ENCODE measurements around the gene GRIK4. TPM values are rescaled to one million over a fixed set of nuclear protein-coding genes. Genes with fewer than 3 reads are reported as not detected.

GRIK4 gene
- polyA plus RNA-seq, 3 donors, result under 0.01 to 0.15 (median 0.01) TPM

GRCh38 chr11:120817158-120817557 lies 305.6 kb downstream of the GRIK4 start:
- 59 to 79% (median 73%) methylated on average over 2 of the region's 2 CpGs for WGBS, 3 donors

GRCh38 chr11:120818097-120818496 lies 306.5 kb downstream of the GRIK4 start:
- no peak overlapping the region for H3K27ac ChIP-seq (ENCODE audit: low read depth, low read length)
- WGBS, 3 donors, result 40 to 81% (median 75%) methylated on average over 8 of the region's 8 CpGs

More at GRCh38 chr11:120817158-120817557, 305.6 kb downstream of the GRIK4 start:
- H3K27ac ChIP-seq (ENCODE audit: low read depth, low read length), result no peak overlapping the region

- WGBS, 3 donors, result 23 to 39% (median 34%) methylated on average over 7 of the region's 7 CpGs
- no peak overlapping the region for H3K27ac ChIP-seq (ENCODE audit: low read depth, low read length)
Observed at GRCh38 chr11:120819003-120819402, 307.5 kb downstream of the GRIK4 start.

GRCh38 chr11:120819437-120820365 lies 308.2 kb downstream of the GRIK4 start:
- WGBS, 3 donors, result 61 to 68% (median 65%) methylated on average over 11 to 12 of the region's 12 CpGs
- H3K27ac ChIP-seq (ENCODE audit: low read depth, low read length), result no peak overlapping the region

- 73 to 85% (median 81%) methylated on average over 5 of the region's 5 CpGs for WGBS, 3 donors
- H3K27ac ChIP-seq (ENCODE audit: low read depth, low read length), result no peak overlapping the region
Observed at GRCh38 chr11:120823159-120823558, 311.6 kb downstream of the GRIK4 start.

GRCh38 chr11:120824242-120824641 lies 312.7 kb downstream of the GRIK4 start:
- no peak overlapping the region for H3K27ac ChIP-seq (ENCODE audit: low read depth, low read length)

GRCh38 chr11:120827198-120827597 lies 315.6 kb downstream of the GRIK4 start:
- WGBS, 3 donors, result 56 to 62% (median 61%) methylated on average over 7 of the region's 7 CpGs
- no peak overlapping the region for H3K27ac ChIP-seq (ENCODE audit: low read depth, low read length)

More at GRCh38 chr11:120824242-120824641, 312.7 kb downstream of the GRIK4 start:
- 94 to 99% (median 96%) methylated on average over 5 of the region's 5 CpGs for WGBS, 3 donors

- 52 to 73% (median 72%) methylated on average over 3 of the region's 3 CpGs for WGBS, 3 donors
- H3K27ac ChIP-seq (ENCODE audit: low read depth, low read length), result no peak overlapping the region
Observed at GRCh38 chr11:120827820-120828219, 316.3 kb downstream of the GRIK4 start.

GRCh38 chr11:120828847-120829246 lies 317.3 kb downstream of the GRIK4 start:
- 51 to 56% (median 51%) methylated on average over 5 of the region's 5 CpGs for WGBS, 3 donors
- H3K27ac ChIP-seq (ENCODE audit: low read depth, low read length), result no peak overlapping the region

- 56 to 77% (median 68%) methylated on average over 9 of the region's 9 CpGs for WGBS, 3 donors
- H3K27ac ChIP-seq (ENCODE audit: low read depth, low read length), result no peak overlapping the region
Observed at GRCh38 chr11:120830085-120830620, 318.6 kb downstream of the GRIK4 start.

GRCh38 chr11:120832481-120833238 lies 321.1 kb downstream of the GRIK4 start:
- no peak overlapping the region for H3K27ac ChIP-seq (ENCODE audit: low read depth, low read length)
- 25 to 55% (median 45%) methylated on average over 20 of the region's 20 CpGs for WGBS, 3 donors

GRCh38 chr11:120834686-120835210 lies 323.2 kb downstream of the GRIK4 start:
- no peak overlapping the region for H3K27ac ChIP-seq (ENCODE audit: low read depth, low read length)
- 79 to 91% (median 87%) methylated on average over 13 of the region's 13 CpGs for WGBS, 3 donors

- 66 to 81% (median 81%) methylated on average over 11 of the region's 11 CpGs for WGBS, 3 donors
- H3K27ac ChIP-seq (ENCODE audit: low read depth, low read length), result no peak overlapping the region
Observed at GRCh38 chr11:120835601-120836228, 324.2 kb downstream of the GRIK4 start.

- WGBS, 3 donors, result 35 to 66% (median 42%) methylated on average over 4 of the region's 4 CpGs
- no peak overlapping the region for H3K27ac ChIP-seq (ENCODE audit: low read depth, low read length)
Observed at GRCh38 chr11:120837696-120838095, 326.1 kb downstream of the GRIK4 start.

- 41 to 87% (median 74%) methylated on average over 3 of the region's 3 CpGs for WGBS, 3 donors
- H3K27ac ChIP-seq (ENCODE audit: low read depth, low read length), result no peak overlapping the region
Observed at GRCh38 chr11:120839201-120839600, 327.7 kb downstream of the GRIK4 start.

- H3K27ac ChIP-seq (ENCODE audit: low read depth, low read length), result no peak overlapping the region
- WGBS, 3 donors, result 46 to 64% (median 56%) methylated on average over 6 of the region's 6 CpGs
Observed at GRCh38 chr11:120839846-120840402, 328.4 kb downstream of the GRIK4 start.

- WGBS, 3 donors, result 76 to 90% (median 89%) methylated on average over 1 of the region's 1 CpG
- H3K27ac ChIP-seq (ENCODE audit: low read depth, low read length), result no peak overlapping the region
Observed at GRCh38 chr11:120840661-120841060, 329.1 kb downstream of the GRIK4 start.

GRCh38 chr11:120841074-120841473 lies 329.5 kb downstream of the GRIK4 start:
- 47 to 73% (median 48%) methylated on average over 2 of the region's 2 CpGs for WGBS, 3 donors
- no peak overlapping the region for H3K27ac ChIP-seq (ENCODE audit: low read depth, low read length)
